Stomach smooth muscle (tissue), 2 donors: ENCODE measurements around the gene CNOT10.
"Not testable (repeated sequence)": the region's sequence is repeated elsewhere in the genome, so short reads cannot be mapped to it uniquely, and the experiment has no call there.

Experiments
- H3K27ac ChIP-seq: one replicate; pipeline ENCODE4 v1.7.0; 2013; ENCODE audit warnings: mild to moderate bottlenecking, low read length, inconsistent platforms
- H3K27me3 ChIP-seq, 2 donors: one replicate each; pipeline ENCODE4 v1.7.0; 2013; ENCODE audit warnings: low read length in 2 of 2; ENCODE audit not compliant: insufficient read depth in 2 of 2, control insufficient read depth in 1 of 2
- H3K36me3 ChIP-seq, 2 donors: one replicate each; pipeline ENCODE4 v1.7.0; 2013; ENCODE audit warnings: low read length in 2 of 2; ENCODE audit not compliant: control insufficient read depth in 2 of 2, insufficient read depth in 2 of 2
- H3K4me1 ChIP-seq: one replicate; pipeline ENCODE4 v1.7.0; 2013; ENCODE audit warnings: low read length; ENCODE audit not compliant: control insufficient read depth, insufficient read depth
- H3K4me3 ChIP-seq, 2 donors: one replicate each; pipeline ENCODE4 v1.7.0; 2013; ENCODE audit warnings: low read length in 2 of 2
- H3K9ac ChIP-seq, 2 donors: one replicate each; pipeline ENCODE4 v1.7.0; 2013; ENCODE audit warnings: low read length in 2 of 2, mild to moderate bottlenecking in 1 of 2
- H3K9me3 ChIP-seq, 2 donors: one replicate each; pipeline ENCODE4 v1.7.0; 2013; ENCODE audit warnings: low read length in 2 of 2; ENCODE audit not compliant: control insufficient read depth in 2 of 2
- donor health status: healthy.
- donor health status: Pancreatic carcinoma.

The CNOT10 gene

DNA sequence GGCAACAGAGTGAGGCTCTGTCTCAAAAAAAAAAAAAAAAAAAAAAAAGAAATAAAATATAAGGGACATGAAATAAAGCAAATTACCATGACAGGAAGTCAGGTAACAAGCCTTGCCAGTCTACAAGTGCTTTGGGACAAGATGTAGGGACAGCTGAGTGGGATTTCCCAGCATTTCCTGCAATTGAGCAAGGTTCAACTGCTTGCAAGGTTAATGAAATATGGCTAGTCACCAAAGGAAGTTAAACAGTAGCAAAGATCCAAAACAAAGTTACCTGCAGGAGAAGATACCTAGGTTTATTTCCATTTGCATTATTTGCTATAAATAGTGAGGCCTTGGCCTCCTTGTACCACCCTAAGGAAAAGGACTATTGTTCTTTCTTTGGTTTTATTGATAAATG lies 22.3 kb upstream of the CNOT10 start:
- H3K9me3 ChIP-seq: no peaks in the 10 kb centered on the region
- H3K4me3 ChIP-seq: no peak overlapping the region
- H3K27me3 ChIP-seq: peaks cover 0 to 1% of the 10 kb centered on the region in 2 donors
- H3K4me1 ChIP-seq: no peaks in the 10 kb centered on the region
- no peak overlapping the region for H3K9ac ChIP-seq
- no peaks in the 10 kb centered on the region for H3K36me3 ChIP-seq
- H3K27ac ChIP-seq: no peak overlapping the region

DNA sequence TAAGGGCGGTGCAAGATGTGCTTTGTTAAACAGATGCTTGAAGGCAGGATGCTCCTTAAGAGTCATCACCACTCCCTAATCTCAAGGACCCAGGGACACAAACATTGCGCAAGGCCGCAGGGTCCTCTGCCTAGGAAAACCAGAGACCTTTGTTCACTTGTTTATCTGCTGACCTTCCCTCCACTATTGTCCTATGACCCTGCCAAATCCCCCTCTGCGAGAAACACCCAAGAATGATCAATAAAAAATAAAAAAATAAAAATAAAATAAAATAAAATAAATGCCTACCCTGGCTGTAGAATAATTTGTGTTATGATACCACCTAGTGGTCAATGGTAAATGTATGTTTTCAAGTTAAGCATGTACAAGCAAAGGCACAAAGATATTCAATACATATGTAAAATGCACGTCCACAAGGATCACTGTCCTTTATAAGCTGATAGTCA lies 20.3 kb upstream of the CNOT10 start:
- not testable (repeated sequence) for H3K4me3 ChIP-seq, H3K9me3 ChIP-seq, H3K27me3 ChIP-seq, H3K9ac ChIP-seq, H3K4me1 ChIP-seq, H3K36me3 ChIP-seq, H3K27ac ChIP-seq

DNA sequence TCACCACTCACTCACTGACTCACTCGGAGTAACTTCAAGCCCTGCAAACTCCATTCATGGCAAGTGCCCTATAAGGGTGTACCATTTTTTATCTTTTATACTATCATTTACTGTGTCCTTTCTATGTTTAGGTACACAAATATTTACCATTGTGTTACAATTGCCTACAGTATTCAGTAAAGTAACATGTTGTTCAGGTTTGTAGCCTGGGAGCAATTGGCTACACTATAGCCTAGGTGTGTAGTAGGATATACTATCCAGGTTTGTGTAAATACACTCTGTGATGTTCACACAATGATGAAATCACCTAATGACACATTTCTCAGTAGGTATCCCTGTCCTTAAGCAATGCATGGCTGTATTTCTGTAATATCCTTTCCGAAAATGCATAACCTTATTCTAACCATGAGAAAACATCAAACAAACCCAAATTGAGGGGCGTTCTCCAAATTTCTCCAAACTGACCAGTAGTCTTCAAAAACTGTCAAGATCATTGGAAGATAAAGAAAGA lies 17.9 kb upstream of the CNOT10 start:
- Histone ChIP-seq H3K9me3 (no peaks in the 10 kb centered on the region), H3K4me1 (no peaks in the 10 kb centered on the region), H3K27me3 (no peaks in the 10 kb centered on the region), H3K27ac (no peak overlapping the region), H3K36me3 (no peaks in the 10 kb centered on the region), H3K9ac (no peak overlapping the region), H3K4me3 (no peak overlapping the region)

DNA sequence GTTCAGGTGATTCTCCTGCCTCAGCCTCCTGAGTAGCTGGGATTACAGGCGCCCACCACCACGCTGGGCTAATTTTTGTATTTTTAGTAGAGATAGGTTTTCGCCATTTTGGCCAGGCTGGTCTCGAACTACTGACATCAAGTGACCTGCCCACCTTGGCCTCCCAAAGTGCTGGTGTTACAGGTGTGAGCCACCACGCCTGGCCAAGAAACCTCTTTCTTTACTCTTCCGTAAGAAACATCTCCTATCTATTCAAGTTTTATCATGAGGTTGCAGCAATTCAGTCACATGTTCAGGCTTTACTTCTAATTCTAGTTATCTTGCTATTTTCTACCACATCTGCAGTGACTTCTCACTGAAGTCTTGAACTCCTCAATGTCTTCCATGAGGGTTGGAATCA lies 15.8 kb upstream of the CNOT10 start:
- H3K4me3 ChIP-seq, H3K27me3 ChIP-seq, H3K9ac ChIP-seq, H3K4me1 ChIP-seq, H3K9me3 ChIP-seq, H3K27ac ChIP-seq, H3K36me3 ChIP-seq: not testable (repeated sequence)

DNA sequence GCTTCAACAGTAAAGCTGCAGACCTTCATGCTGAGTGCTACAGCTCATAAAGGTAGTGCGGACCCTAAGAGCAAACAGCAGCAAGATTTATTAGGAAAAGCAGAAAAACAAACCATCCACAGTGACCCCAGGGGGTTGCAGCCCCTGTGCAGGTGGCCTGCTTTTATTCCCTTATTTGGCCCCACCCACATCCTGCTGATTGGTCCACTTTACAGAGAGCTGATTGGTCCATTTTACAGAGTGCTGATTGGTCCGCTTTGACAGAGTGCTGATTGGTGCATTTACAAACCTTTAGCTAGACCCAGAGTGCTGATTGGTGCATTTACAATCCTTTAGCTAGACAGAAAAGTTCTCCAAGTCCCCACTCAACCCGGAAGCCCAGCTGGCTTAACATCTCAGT lies 11.3 kb upstream of the CNOT10 start:
- H3K36me3 ChIP-seq, H3K9me3 ChIP-seq, H3K9ac ChIP-seq, H3K4me1 ChIP-seq, H3K4me3 ChIP-seq, H3K27ac ChIP-seq, H3K27me3 ChIP-seq: not testable (repeated sequence)

DNA sequence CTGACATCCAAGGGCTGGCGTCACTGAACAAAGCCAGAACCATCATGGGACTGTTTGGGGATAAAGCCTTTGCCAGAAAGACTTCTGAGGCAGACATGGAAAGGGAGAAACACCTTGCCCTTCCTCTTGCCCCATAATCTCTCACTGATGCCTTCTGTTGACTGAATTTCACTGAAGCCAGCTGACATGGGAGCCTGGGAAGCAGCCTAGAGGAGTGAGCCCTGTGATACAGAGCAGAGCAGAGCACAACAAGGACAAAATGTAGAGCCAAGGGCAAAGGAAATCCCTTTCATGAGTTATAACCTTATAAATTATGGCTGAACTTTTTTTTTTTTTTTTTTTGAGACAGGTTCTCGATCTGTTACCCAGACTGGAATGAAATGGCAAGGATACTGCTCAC lies 9.8 kb upstream of the CNOT10 start:
- Histone ChIP-seq H3K27me3 (no peaks in the 10 kb centered on the region), H3K4me1 (no peaks in the 10 kb centered on the region), H3K9ac (no peak overlapping the region), H3K27ac (no peak overlapping the region), H3K9me3 (no peaks in the 10 kb centered on the region), H3K36me3 (no peaks in the 10 kb centered on the region), H3K4me3 (no peak overlapping the region)

DNA sequence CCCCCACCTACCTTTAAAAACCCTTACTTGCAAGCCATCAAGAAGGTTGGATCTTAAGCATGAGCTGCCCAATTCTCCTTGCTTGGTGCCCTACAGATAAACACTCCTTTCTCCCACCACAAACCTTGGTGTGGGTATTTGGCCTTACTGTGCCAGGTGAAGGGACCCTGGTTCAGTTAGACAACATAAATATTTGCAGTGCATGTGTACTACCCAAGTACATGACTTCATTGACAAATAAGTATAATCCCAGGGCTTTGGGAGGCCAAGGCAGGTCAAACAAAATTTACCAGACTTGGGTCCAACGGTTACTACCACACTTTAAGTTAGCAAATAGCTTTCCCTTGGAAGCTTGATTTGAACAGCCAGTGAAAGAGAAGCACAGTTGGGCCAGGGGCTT lies 9.3 kb upstream of the CNOT10 start:
- Histone ChIP-seq H3K27me3 (no peaks in the 10 kb centered on the region), H3K36me3 (no peaks in the 10 kb centered on the region), H3K9ac (no peak overlapping the region), H3K4me1 (no peaks in the 10 kb centered on the region), H3K4me3 (no peak overlapping the region), H3K27ac (no peak overlapping the region), H3K9me3 (no peaks in the 10 kb centered on the region)

DNA sequence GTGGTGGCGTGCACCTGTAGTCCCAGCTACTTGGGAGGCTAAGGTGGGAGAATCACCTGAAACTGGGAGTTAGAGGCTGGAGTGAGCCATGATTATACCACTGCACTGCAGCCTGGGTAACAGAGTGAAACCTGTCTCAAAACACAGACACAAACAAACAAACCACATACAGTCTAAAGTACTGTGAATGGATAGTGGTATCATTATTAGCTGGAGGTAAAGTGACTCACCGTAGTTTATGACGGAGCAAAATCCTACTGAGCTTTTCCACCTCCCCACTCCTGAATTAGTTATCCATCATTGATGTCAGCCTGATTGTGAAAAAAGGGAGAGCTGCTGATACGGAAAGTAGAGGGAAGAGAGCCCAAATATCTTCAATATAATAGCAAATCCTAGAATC lies 3.2 kb upstream of the CNOT10 start:
- no peak overlapping the region for H3K9ac ChIP-seq
- no peaks in the 10 kb centered on the region for H3K9me3 ChIP-seq
- no peak overlapping the region for H3K27ac ChIP-seq
- H3K27me3 ChIP-seq: no peaks in the 10 kb centered on the region
- H3K4me1 ChIP-seq: no peaks in the 10 kb centered on the region
- H3K4me3 ChIP-seq: no peak overlapping the region
- H3K36me3 ChIP-seq: no peaks in the 10 kb centered on the region

DNA sequence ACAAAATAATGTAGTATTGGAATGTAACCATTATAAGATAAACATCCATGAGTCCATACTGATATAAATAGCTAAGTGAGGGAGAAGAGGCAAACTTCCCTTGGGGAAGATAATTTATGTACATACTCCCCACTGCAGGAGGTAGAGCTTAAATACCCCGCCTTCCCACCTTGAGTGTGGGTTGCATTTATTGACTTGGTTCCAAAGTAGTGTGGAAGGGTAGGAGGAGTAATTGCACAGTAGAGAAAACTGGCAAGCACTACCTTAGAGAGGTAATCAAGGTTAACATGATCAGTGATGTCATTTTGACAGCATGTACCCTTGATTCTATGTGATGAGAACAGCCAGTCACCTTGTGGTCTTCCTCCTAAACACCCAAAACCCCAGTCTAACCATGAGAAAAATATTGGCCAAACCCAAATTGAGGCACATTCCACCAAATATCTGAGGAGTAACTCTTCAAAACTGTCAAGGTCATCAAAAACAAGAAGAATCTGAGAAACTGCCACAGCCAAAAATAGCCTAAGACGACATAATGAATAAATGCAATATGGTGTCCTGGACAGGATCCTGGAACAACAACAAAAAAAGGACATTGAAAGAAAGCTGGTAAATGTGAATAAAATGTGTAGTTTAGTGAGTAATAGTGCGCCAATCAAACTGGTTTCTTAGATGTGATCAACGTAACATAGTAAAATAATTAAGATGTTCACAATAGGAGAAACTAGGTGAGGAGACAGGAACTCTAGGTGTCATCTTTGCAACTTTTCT lies 774 bp upstream of the CNOT10 start:
- Histone ChIP-seq H3K9ac (peak overlapping the region; percentile 40 to 83), H3K27me3 (no peaks in the 10 kb centered on the region), H3K36me3 (no peaks in the 10 kb centered on the region), H3K4me1 (no peaks in the 10 kb centered on the region), H3K27ac (peak overlapping the region; percentile 69), H3K9me3 (no peaks in the 10 kb centered on the region), H3K4me3 (peak overlapping the region; percentile 53 to 86)

DNA sequence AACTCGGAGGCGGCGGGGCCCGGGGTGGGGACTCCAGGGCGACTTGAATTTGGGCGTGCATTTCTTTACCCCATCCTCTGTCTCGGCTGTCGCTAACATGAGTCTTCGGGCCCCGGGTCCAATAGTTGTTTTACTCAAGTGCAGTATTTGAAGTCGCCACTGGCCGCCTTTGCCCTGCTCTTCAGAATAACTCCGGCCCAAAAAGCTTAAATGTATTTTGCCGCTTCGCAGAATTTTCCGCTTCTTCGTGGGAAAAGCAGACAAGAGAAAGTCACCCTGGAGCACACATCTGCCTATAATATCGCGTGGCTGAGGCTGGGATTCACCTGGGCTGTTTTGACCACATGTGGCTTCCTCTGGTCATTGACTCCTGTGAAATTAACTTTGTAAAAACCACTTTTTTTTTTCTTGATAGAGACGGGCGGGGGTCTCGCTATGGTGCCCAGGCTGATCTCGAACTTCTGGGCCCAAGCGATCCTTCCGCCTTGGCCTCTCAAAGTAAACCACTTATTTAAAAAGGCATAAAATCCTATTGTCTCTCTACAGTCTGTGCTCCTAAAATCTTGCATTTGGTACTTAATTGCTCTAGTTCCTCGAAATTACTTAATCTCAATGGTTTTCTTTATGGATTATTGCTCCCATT lies 676 bp downstream of the CNOT10 start:
- H3K27me3 ChIP-seq: no peaks in the 10 kb centered on the region
- H3K4me3 ChIP-seq: peak overlapping the region; percentile 53 to 86

DNA sequence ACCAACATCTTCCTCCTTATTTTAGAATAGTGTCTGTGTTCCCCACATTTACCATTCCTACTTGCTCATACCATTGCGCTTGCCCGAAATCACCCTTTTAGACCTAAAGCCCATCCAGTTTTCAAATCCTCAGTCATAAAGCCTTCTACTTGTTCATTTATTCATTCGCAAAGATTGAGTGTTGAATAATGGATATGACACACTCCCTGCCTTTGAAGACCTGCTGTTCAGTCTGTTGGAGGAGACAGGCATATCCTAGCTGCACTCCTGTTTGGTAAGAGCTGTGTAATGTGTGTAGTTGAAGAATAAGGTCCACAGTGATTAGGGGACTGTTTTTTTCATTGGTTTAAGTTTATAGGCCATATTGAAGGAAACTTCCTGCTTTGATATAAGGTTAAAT lies 1.7 kb downstream of the CNOT10 start:
- Histone ChIP-seq H3K27ac (no peak overlapping the region), H3K4me3 (no peak overlapping the region), H3K27me3 (no peaks in the 10 kb centered on the region), H3K4me1 (no peaks in the 10 kb centered on the region), H3K36me3 (peaks cover 0 to 2% of the 10 kb centered on the region in 2 donors), H3K9ac (no peak overlapping the region), H3K9me3 (no peaks in the 10 kb centered on the region)

More for the DNA sequence above, 676 bp downstream of the CNOT10 start:
- Histone ChIP-seq H3K9ac (peak overlapping the region; percentile 40 to 68), H3K9me3 (no peaks in the 10 kb centered on the region), H3K27ac (peak overlapping the region; percentile 69), H3K36me3 (peaks cover 0 to 2% of the 10 kb centered on the region in 2 donors), H3K4me1 (no peaks in the 10 kb centered on the region)
